HL-60 (cell line): ENCODE results near the gene MLN.

Experiments used
- DNase-seq, 2 experiments: peaks; one replicate each; pipeline ENCODE4 v3.0.0-alpha.2; 2010 to 2020; ENCODE audit warnings: low read depth in 1 of 2, low spot score in 1 of 2
- H3K27ac ChIP-seq: fragments of 250-450 bp; sonication (Bioruptor Pico); replicated peaks from 2 replicates; pipeline ENCODE4 v1.5.1; 2020; ENCODE audit warnings: mild to moderate bottlenecking, moderate library complexity
- H3K27me3 ChIP-seq: fragments of 250-450 bp; sonication (Bioruptor Pico); 2 replicates; pipeline ENCODE4 v1.5.1; 2021; ENCODE audit warnings: mild to moderate bottlenecking, moderate library complexity; ENCODE audit not compliant: insufficient read depth, poor library complexity, severe bottlenecking
- H3K4me3 ChIP-seq: replicated peaks from 2 replicates; pipeline ENCODE4 v1.5.1; 2011; ENCODE audit warnings: mild to moderate bottlenecking, control low read depth, low read length; ENCODE audit not compliant: insufficient read depth
- CTCF ChIP-seq: IDR thresholded peaks from one replicate; pipeline ENCODE4 v1.5.1; 2011; ENCODE audit warnings: low read length, control low read depth, inconsistent platforms; ENCODE audit not compliant: insufficient read depth
- GABPA ChIP-seq: IDR thresholded peaks from 2 replicates; pipeline ENCODE4 v1.6.1; 2012; ENCODE audit warnings: low read depth
- POLR2AphosphoS5 ChIP-seq: IDR thresholded peaks from 2 replicates; pipeline ENCODE4 v1.6.1; 2012; ENCODE audit warnings: low read depth
- REST ChIP-seq: IDR thresholded peaks from 2 replicates; pipeline ENCODE4 v1.6.1; 2012; ENCODE audit warnings: low read depth; ENCODE audit not compliant: insufficient replicate concordance
- SPI1 ChIP-seq: IDR thresholded peaks from 2 replicates; pipeline ENCODE4 v1.6.1; 2012; ENCODE audit warnings: low read depth, mild to moderate bottlenecking, borderline replicate concordance

Gene MLN

GRCh38 chr6:33837971-33838665 lies 34.3 kb upstream of the MLN start:
- Histone ChIP-seq H3K4me3 (no peak overlapping the region), H3K27me3 (no peaks in the 10 kb centered on the region), H3K27ac (no peak overlapping the region)
- no peak for TF ChIP-seq REST
- TF ChIP-seq POLR2AphosphoS5 = no peak
- no peak for TF ChIP-seq SPI1
- TF ChIP-seq CTCF = no peak
- no peak for TF ChIP-seq GABPA
- DNase-seq = no peak

- TF ChIP-seq REST (no peak), GABPA (no peak), SPI1 (no peak), CTCF (no peak), POLR2AphosphoS5 (no peak)
- no peak for DNase-seq
- Histone ChIP-seq H3K4me3 (no peak overlapping the region), H3K27ac (no peak overlapping the region), H3K27me3 (no peaks in the 10 kb centered on the region)
Measured at GRCh38 chr6:33836806-33837469, 33.1 kb upstream of the MLN start.

GRCh38 chr6:33834401-33835392 lies 30.9 kb upstream of the MLN start:
- TF ChIP-seq REST (no peak), CTCF (no peak), POLR2AphosphoS5 (no peak), GABPA (no peak), SPI1 (no peak)
- H3K27ac ChIP-seq = no peak overlapping the region
- no peak for DNase-seq

More at GRCh38 chr6:33834401-33835392, 30.9 kb upstream of the MLN start:
- no peak overlapping the region for H3K4me3 ChIP-seq
- H3K27me3 ChIP-seq = no peaks in the 10 kb centered on the region
